ENCODE data around the gene COL13A1. TPM values are rescaled to one million over a fixed set of nuclear protein-coding genes. Genes with fewer than 3 reads are reported as not detected.
A peak's percentile ranks its signal among the peaks of the same experiment; 100 is the strongest.

Gene COL13A1
- total RNA-seq, 1 experiment from 2014 or later = 0.05 TPM

DNA sequence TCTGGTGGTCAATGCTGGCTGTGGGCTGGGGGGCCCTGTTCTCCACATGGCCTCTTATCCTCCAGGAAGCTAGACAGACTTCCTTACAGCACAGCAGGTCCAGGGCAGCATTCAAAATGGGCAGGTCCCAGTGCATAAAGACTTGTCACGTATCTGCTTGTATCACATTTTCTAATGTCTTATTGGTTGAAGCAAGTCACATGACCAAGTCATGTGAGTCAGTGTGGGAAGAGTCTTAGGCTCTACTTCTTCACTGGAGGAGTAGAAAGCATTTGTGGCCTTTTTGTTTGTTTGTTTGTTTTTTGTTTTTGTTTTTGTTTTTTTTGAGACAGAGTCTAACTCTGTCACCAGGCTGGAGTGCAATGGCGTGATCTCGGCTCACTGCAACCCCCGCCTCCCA, 104.7 kb downstream of the COL13A1 start:
- DNase-seq (ENCODE audit: low spot score) = no peak

DNA sequence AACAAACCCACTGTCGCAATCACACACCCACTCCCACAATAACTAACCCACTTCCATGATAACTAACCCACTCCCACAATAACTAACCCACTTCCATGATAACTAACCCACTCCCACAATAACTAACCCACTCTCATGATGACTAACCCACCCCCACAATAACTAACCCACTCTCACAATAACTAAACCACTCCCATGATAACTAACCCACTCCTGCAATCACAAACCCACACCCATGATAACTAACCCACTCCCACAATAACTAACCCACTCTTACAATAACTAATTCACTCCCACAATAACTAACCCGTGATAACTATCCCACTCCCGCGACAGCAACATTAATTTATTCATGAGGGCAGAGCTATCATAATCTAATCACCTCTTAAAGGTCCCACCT, 105.8 kb downstream of the COL13A1 start:
- no peak for DNase-seq (ENCODE audit: low spot score)

DNA sequence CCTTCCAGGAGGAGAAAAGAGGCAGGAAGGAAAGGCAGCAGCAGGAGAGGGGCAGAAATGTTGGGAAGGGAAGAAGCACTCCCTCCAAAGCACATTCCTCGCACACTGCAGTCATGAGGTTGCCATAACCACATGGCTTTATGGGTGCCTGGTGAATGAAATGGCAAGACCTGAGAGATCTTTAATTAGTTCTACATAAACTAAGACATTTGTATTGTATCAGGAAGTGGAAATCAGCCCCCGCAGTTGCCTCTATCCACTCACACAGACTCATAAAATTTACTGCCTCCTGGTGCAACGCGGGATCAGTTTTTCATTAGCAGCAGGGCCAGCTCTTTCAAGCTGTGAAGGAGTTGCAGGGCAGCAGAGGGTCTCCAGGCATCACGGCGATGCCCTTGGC, 106.4 kb downstream of the COL13A1 start:
- no peak for DNase-seq (ENCODE audit: low spot score)

DNA sequence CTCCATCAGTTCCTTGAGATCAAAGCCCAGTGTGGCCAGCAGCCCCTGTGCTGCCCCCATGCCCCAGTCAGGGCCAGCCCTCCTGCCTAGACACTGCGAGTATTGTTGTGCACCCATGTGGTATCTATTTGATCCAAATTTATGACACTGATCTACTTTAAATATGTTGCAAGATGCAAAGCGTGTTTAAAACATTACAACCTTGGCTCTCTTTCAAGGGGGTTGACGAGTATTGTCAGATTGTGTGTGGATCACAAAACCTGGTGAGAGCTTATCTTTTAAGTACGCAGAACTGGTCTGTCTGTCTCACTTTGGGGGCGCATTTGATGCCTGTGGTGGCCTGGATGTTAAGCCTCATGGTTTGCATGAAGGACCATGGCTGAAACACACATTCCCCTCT, 108.9 kb downstream of the COL13A1 start:
- DNase-seq (ENCODE audit: low spot score) = no peak

DNA sequence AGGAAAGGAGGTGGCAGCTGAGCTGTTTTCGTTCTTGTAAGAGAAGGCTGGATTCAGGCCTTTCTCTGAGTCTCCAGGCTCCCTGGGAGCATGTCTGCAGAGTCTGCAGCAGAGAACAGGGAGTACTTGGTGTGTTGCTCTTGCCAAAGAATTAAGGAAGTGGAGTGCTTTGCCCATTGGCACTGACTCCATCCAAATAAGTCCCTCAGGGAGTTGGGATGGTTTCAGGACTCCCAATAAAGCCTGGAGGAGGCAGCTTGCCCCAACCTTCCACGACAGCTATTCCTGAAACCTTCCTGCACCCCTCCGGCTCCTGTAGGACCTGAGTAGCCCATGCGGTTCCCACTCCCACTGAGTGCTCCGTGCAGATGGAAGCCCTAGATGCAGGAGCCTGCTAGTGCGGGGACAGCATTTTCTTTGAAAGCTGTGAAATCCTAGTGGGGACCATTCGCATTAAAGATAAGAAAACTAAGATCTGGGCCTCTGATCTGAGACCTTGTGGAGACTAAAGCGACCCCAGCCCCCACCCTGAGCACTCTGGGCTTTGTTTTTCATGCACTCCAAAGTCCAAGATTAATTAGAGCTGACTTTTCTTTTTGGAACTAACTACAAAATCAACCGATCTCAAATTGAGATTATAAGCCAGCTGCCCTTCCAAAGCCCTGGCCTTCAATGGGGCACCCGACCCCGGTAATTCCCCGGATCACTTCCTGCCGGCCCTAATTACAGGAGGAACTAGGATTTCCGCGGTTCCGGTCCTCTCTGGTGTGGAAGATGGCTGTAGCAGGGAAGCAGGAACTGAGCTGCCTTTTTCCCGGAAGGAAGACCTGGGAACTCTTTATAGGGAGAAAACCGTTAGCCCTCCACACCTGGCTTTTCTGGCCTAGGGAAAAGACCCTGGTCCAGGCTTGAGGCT, 110.2 kb downstream of the COL13A1 start:
- no peak for DNase-seq (ENCODE audit: low spot score)

DNA sequence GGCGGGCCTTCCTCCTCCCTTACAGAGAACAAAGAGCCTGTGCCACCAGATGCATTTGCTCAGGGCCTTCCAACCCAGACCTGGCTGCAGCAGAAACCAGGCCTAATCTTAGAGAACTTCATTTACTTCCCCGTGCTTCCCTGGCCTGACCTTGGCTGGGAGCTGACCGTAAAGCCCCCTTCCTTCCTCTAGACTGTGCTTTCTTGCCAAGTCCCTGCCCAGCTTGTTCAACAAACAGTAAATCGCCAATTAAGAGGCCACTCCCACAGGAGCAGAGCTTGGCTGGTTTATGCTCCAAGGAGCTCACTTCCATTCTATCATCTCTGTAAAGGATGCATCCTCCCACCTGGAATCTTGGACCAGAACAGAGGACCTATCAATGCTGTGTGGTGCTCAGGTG, 110.9 kb downstream of the COL13A1 start:
- no peak for DNase-seq (ENCODE audit: low spot score)

DNA sequence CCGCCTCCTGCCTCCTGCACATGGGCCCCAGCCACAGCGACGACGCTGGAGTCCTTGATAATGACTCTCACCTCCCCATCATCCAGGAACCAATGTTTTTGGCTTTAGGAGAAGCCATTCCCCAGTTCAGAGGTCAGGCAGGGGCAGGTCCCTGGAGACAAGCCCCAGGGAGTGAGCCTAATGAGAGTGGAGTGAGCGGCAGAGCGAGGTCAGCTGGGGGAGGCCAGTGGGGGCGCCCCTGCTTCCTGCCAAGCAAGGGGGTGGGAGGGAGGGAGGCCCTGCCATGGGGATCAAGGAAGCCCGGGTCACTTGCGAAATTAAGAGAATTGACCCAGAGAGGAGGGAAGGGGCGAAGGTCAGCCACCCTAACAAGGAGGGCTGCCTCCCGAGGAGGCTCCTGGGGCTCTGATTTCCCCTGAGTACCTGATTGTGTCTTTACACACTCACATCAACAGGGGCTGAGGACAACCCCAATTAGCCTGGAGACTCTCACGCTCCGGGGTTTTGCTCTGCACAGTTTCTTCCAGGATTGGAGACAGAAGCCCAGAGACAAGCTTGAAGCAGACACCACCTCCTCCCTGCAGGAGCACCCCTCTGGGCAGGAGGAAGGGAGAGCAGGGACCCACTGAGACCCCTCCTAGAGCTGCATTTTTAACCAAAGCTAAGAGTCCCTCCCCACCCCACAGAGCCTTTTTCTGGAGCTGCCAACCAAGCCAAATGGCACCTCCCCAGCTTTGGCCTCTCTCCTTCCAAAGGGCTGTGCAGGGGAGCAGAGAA, 112.1 kb downstream of the COL13A1 start:
- no peak for DNase-seq (ENCODE audit: low spot score)

DNA sequence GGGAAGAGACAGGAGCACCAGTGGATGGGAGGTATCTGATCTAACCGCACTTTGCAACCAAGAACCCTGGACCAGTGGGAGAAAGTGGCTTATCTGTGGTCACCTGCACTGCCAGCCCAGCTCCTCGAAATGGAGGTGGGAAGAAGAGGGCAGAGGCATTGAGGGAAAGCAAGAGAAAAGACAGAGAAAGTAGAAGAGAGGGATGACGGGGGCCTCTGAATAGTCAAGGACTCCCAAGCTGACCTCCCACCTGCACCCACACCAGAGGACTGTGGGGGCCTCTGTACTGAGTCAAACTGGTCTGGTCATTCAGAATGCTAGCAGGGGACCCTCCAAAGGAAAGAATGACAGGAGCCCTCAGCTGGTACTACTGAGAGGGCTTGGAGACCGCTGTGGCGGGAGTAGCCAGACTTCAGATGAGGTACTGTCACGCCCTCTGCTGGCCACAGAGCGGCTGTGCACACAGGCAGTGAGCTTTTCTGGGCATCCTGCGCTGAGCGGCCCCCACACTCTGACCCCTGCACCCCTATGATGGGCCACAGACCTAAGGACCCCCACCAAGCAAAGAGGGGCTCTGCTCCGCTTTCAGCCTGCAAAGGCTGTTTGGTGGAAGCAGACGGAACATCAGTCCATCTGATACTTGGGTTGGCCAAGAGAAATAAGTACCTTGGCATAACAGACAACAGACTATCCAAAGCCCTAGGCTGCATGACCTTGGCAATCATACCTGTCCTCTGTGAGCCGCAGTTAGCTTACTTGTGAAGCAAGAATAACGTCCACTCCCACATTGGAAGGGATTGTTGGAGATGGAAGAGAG, 112.9 kb downstream of the COL13A1 start:
- peak; percentile 78 for DNase-seq (ENCODE audit: low spot score)

DNA sequence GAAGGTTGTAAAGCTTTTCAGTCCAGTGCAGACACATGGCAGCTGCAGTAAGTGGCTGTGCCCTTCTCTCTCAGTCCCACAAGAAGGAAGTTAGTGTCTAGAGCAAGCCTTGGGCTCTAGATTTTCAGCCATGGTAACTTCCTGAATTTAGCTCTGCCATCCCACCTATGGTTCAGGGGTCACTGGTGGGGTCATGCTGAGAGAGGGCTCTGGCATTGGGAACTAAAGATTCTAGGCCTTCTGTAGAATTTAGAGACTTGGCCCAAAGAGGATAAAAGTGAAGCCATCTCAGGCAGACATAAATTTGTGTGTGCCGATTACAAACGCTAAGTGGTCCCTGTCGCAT, 113.5 kb downstream of the COL13A1 start:
- DNase-seq (ENCODE audit: low spot score) = no peak

DNA sequence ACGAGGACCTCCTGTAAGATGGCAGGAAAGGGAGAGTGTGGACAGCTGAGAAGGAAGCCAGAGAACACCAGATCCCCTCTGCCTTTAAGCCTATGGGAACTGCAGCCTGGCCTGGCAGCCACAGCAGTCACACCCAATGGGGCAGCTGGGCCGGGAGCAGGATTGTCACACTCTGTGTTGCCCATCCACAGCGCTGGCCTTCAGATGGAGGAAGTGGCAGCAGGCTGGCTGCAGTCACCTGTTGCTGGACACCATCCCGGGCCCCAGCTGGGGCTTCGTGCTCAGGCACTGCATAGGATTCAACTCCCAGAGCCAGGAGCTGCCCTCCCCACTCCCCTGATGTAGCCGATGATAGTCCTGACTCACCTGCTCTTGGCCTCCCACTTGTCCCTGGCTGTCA, 114.4 kb downstream of the COL13A1 start:
- DNase-seq (ENCODE audit: low spot score) = no peak

DNA sequence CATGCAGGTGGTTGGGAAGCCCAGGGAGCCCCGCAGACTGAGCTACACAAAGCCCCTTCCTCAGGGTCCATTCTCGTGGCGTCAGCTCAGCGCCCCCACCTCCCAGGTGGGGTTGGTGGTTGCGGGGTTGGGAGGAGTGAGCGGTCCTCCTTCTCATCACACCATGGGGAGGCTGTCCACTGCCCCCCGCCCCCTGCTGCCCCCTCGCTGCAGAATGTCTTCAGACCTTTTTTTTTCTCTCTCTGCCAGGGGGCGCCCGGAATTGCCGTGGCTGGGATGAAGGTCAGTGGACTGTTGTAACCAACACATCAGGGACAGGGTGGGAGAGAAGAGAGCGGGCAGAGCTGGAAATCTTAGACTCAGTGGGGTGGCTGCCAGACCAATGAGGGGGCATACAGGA, 116.3 kb downstream of the COL13A1 start:
- no peak for DNase-seq (ENCODE audit: low spot score)

DNA sequence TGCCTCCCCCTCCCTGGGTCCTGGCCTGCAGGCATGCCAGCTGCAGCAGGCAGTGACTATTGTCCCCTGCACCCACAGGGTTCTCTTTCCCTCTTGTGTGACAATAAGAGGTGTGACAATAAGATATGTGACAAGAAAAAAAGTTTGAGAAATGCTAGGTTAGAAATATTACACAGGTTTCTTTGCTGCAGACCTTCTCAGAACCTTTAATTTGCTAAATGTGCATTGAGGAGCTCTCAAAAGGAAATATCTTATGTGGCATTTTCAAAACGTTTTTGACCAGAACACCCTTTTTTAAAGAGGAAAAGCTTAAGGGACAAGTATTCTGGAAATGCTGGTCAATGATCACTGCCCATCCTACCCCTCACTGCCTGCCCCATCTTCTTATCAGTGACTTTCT, 117.5 kb downstream of the COL13A1 start:
- DNase-seq (ENCODE audit: low spot score) = no peak

DNA sequence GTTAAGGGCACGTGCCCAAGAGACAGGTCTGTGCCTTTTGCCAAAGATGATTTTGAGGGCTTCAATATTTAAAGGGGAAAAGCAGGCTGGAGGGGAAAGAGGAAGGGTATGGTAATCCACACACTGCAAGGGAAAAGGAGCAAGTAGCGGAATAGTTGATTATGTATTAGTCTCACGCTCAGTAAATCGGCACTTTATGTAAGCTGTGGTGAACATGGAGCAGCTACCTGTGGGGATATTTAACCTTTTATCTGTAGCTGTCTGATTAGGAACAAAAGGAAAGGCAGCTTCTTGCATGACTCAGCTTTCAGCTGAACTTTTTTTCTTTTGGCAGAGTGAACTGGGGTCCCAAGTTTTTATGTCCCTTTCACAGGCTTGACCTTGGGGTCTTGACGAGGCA, 123.4 kb downstream of the COL13A1 start:
- DNase-seq (ENCODE audit: low spot score) = no peak

DNA sequence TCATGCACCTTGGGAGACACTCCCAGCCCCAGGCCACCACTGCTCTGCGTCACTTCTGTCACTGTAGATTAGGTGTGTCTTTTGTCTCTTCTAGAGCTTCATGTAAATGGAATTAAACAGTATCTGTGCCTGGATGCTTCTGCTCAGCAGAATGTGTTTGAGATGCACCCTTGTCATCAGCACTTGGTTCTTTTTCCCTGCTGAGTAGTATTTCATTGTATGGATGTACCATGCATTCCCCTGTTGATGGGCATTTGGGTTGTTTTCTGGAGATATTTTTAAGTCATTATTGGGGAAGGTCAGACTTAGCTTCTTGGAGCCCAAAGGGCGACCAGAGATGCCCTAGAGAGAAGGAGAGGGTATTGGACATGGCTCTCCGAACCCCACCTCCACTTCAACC, 126.6 kb downstream of the COL13A1 start:
- DNase-seq (ENCODE audit: low spot score) = no peak

DNA sequence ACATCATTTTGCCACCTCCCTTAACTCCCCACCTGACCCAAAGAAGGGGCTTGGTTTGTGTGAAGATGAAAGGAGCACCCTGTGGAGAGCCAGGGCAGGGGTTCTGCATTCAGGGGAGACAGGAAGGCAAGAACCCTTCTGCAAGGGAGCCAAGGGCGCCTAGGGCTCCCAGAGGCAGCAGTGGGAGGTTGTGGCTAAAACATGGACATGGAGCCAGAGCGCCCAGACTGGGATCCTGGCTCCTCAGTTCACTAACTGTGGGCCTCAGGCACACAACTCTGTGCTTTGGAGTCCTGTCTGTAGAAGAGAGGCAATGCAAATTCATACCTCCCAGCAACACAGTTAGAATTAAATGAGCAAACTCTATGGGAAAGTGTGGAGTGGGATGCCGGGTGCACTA, 127.9 kb downstream of the COL13A1 start:
- DNase-seq (ENCODE audit: low spot score) = no peak

DNA sequence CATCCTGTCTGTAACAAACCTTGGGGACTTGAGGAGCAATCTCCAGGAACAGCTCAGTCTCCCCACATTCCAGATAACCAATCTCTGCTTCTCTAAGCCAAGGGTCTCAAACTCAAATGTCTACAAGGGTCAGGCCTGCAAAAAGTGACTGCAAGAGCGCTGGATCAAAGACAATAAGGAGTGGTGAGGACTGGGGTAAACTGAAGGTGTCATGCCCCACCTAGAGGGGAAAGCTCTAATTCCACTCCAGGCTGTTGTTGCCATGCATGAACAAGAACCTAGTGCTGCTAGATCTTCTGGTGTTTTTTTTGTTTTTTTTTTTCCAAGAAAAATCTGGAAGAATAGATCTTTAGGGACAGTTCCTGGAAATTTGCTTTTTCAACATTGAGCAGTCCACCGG, 133.1 kb downstream of the COL13A1 start:
- DNase-seq (ENCODE audit: low spot score) = no peak

DNA sequence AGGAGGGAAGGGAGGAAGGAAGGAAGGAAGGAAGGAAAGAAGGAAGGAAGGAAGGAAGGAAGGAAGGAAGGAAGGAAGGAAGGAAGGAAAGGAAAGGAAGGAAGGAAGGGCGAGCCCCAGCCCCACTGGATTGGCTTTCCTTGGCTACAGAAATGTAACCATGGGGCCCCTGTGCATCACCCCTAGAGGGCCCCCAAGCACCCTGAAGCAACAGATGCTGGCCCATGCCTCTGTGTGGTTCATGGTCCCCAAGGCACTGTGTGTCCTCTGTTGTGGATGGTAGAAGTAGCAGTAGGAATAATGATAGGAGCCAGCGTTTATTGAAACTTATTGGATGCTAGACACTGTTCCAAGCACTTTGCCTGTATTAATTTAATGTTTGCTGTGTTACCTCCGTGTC, 134.4 kb downstream of the COL13A1 start:
- DNase-seq (ENCODE audit: low spot score) = no peak

DNA sequence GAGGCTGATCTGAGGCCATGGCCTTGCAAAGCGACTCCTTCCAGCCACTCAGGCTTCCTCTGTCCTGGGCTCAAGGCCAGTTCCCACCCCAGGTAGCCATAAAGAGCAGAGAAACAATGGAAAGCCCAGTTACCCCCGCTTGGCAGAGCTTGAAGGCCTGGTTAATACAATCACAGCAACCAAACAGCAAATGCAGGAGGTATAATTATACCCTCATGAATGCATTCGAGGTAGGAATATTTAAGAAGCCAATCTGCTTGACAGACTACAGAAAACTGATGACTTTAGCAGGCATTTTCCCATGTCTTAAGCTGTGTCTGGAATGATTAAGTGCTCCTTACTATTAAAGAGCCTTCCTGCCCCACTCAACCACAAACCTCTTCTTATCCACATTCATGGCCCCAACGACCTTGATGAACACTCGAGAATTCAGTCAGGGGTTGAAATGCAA, 136.9 kb downstream of the COL13A1 start:
- no peak for DNase-seq (ENCODE audit: low spot score)

DNA sequence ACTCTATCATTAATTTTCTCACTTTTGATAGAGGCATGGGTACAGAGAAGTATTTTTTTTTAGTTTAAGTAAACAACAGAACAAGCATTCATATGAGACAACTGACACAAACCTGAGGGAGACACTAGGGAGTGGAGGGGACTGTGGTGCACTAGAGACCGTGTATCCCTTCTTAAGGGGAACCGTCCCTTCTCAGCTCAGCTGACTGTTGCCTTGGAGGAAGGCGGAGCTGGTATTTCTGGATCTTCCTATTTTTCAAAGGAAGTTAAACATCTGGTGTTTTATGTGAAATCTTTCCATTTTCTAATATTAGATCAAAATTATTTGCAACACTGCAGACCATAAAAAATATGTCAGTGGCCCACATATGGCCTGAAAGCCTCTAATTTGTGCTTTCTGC, 137.4 kb downstream of the COL13A1 start:
- no peak for DNase-seq (ENCODE audit: low spot score)

DNA sequence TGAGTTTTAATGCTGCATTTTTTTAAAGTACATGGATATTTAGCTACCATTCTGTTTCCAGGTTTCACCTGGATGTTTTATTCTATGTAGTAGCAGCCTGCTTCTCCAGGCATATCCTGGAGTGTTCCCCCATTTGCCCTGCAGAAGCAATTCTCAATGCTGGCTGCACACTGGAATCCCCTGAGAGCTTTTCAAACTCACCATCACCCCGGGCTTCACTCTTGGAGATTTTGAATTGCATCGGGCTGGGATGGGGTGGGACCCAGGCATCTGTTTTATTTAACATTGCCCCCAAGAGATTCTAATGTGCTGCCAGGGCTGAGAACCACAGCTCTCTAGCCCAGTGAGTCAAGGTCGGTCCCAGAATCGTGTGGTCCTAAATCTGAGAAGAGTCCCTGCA, 137.8 kb downstream of the COL13A1 start:
- DNase-seq (ENCODE audit: low spot score) = no peak

DNA sequence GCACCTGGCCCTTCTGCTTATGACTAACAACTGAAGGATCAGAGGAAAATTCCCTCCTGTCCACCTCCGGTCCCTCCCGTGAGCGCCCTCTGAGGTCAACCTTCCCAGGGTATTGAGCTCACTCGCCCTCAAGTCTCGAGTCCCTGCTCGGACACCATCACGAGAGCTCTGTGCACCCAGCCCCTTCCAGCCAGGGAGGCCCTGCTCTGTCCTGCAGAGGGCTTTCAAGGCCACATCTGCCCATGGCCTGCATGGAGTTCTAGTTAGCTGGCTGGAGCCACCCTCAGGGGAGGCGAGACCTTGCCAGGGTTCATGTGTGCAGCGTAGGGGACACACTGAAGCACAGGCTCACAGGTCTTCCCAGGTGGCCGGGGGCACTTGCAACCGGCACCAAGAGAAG, 140.0 kb downstream of the COL13A1 start:
- DNase-seq (ENCODE audit: low spot score) = no peak

DNA sequence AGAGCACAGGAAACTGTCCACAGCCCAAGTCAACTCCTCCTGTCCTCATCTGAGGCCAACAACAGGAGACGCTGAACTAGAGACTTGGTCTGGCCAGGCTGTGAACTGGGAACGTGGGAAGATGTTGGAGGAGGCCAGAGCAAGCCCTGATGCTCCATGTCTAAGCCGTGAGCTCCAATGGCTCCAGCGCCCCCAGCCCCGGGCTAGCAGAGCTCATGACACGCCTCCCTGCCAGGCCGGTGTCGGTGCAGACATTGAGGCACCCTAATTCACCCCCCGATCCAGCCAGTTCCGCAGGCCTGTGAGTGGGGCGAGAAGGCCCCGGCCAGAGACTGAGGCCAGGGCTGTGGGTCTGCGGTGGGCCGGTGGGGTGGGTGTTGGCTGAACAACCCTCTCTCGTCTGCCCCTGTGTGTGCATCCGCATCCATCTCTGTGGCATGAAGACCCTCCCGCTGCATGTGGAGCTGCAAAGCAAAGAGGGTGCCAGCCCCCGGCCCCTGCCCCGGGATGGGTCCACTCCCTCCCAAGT, 141.7 kb downstream of the COL13A1 start:
- DNase-seq (ENCODE audit: low spot score) = no peak

All from HT-29 (cell line).